Measurements from ENCODE around the gene BCAT1.
"Not testable (repeated sequence)": the region's sequence is repeated elsewhere in the genome, so short reads cannot be mapped to it uniquely, and the experiment has no call there.

The BCAT1 gene

DNA sequence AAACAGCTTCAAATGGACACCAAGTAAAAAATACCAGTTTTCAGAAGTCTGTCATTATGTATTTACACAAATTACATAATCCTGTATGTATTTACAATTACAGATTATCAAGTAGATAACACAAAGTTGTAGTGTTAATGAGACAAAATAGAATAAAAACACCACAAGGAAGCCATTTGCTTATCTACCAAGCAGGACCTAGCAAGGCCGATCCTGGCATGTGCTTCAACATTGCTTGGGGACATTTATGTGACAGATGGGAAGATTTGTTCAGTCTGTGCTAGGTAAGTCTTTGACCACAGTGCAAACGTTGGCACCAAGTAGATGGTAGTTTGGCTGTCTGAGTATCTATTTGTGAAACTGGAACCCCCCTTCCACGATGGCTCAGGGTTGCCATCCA, 35.8 kb downstream of the BCAT1 start:
- TF ChIP-seq CTCF (conservative IDR thresholded peaks at IDR 0.05; ENCODE audit: low read length) = no peak

DNA sequence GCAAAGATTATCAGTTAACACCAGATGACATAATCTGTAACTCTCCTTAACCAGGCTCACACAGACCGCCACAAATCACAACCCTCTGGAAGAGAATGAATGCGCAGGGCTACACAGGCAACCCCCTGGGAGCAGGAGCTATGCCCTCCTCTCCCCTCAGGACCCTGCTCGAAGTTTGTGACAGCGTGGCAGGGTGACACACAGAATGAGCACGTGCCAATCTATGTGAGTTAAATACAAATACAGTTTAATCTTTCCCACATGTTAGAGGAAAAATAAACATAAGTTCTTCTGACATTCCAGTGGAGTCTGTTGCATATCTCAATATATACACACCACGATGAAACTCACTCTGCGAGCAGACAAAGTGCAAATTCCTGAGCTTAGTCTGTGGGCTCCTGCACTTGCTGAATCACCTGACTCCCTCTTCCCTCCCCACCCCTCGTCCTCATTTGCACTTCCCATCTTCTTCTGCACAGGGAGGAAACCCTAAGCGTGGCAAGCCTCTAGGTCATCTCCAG, 37.6 kb downstream of the BCAT1 start:
- no peak for TF ChIP-seq CTCF (conservative IDR thresholded peaks at IDR 0.05; ENCODE audit: low read length)
- H3K4me3 ChIP-seq (ENCODE audit: low read length) = no peak overlapping the region
- peak; percentile 86 for DNase-seq (ENCODE audit: low read depth)

More for the DNA sequence above, 35.8 kb downstream of the BCAT1 start:
- DNase-seq (ENCODE audit: low read depth) = no peak
- no peak overlapping the region for H3K4me3 ChIP-seq (ENCODE audit: low read length)

- not testable (repeated sequence) for H3K4me3 ChIP-seq (ENCODE audit: low read length); DNase-seq (ENCODE audit: low read depth)
Measured at GRCh38 chr12:24910192-24910591, 38.7 kb downstream of the BCAT1 start.

GRCh38 chr12:24909667-24910066, 39.2 kb downstream of the BCAT1 start:
- no peak for TF ChIP-seq CTCF (conservative IDR thresholded peaks at IDR 0.05; ENCODE audit: low read length)
- DNase-seq (ENCODE audit: low read depth) = peak; percentile 86

GRCh38 chr12:24907464-24907863, 41.4 kb downstream of the BCAT1 start:
- TF ChIP-seq CTCF (conservative IDR thresholded peaks at IDR 0.05; ENCODE audit: low read length) = no peak
- H3K4me3 ChIP-seq (ENCODE audit: low read length) = no peak overlapping the region
- DNase-seq (ENCODE audit: low read depth) = no peak

More at GRCh38 chr12:24909667-24910066, 39.2 kb downstream of the BCAT1 start:
- H3K4me3 ChIP-seq (ENCODE audit: low read length) = no peak overlapping the region

DNA sequence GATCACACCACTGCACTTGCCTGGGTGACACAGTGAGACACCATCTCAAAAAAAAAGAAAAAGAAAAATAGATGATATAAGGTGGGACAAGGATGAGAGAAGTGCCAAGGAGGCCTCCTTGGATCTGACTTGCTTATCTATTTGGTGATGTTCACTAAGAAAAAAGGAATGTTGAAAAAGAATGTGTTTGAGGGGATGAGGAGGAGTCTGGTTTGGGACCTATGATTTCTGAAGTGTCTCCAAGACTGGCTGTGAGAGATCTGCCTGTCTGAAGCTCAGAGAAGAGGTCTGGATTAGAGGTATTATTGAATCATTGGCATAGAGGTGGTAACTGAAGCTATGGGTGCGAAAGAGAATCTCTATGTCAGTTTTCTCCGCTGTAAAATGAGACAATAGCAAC, 42.8 kb downstream of the BCAT1 start:
- no peak overlapping the region for H3K4me3 ChIP-seq (ENCODE audit: low read length)
- no peak for DNase-seq (ENCODE audit: low read depth)
- TF ChIP-seq CTCF (conservative IDR thresholded peaks at IDR 0.05; ENCODE audit: low read length) = no peak

DNA sequence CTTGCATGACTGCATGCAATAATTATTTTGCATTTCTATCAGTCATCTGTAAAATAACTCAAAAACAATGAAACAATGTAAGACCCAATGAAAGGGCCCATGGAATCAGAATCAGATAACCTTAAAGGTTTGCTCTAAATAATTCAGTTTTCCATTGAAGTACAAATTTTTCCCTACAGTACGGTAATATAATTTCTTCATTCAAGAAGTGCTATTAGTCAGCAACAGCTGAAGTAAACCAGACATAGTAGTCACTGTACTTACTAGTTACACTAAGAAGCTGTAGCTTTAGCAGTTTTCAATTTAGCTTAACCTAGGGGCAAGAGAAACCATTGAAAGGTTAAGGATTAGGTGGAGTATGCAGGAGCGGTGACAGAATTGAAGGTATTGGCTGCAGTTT, 43.5 kb downstream of the BCAT1 start:
- DNase-seq (ENCODE audit: low read depth) = peak; percentile 25
- no peak for TF ChIP-seq CTCF (conservative IDR thresholded peaks at IDR 0.05; ENCODE audit: low read length)
- no peak overlapping the region for H3K4me3 ChIP-seq (ENCODE audit: low read length)

- no peak for TF ChIP-seq CTCF (conservative IDR thresholded peaks at IDR 0.05; ENCODE audit: low read length)
- no peak for DNase-seq (ENCODE audit: low read depth)
Measured at GRCh38 chr12:24904871-24905270, 44.0 kb downstream of the BCAT1 start.

More at GRCh38 chr12:24904871-24905270, 44.0 kb downstream of the BCAT1 start:
- no peak overlapping the region for H3K4me3 ChIP-seq (ENCODE audit: low read length)
